SW 1271 (cell line): Measurements from ENCODE around the gene PRAMEF18.
"Not testable (repeated sequence)": the region's sequence is repeated elsewhere in the genome, so short reads cannot be mapped to it uniquely, and the experiment has no call there.

Source experiments
- DNase-seq, 2 experiments: peaks; one replicate each; lab custom pipeline; 2025; lab: John Stamatoyannopoulos, UW

The PRAMEF18 gene

DNA sequence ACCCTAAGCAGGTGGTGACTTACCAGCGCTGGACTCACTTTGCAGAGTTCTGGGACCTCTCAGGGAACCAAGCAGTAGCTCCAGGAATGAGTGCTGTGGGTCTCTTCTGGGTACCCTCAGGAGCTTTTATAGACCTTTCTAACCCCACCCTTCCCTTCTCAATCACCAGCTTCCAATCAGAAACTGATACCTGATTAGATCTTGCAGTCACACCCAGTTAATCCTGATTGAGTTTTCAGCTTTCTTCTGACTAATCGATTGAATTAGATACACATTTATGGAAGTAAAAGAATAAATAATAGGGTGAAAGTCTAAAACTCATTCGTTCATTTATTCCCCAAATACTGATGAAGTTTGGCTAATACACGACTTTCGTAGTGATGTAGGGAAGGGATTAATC lies 24.6 kb downstream of the PRAMEF18 start, which contains the start of gene PRAMEF13:
Gene PRAMEF13, minus strand, starts transcription at position 101 of the 400 bp plus-strand sequence. CDS start 1,820 bp downstream, outside the sequence.
- not testable (repeated sequence) for DNase-seq
